HG03521 (cell line): ENCODE data around the gene ENPP3.
"Not testable (repeated sequence)": the region's sequence is repeated elsewhere in the genome, so short reads cannot be mapped to it uniquely, and the experiment has no call there.

Experiments
- ATAC-seq: cut with Tn5 transposase; IDR thresholded peaks from one replicate; pipeline ENCODE4 v1.9.1; 2021; ENCODE audit warnings: mild to moderate bottlenecking, moderate library complexity; ENCODE audit not compliant: unreplicated experiment

ENPP3 gene

GRCh38 chr6:131683479-131683878, 46.4 kb downstream of the ENPP3 start:
- ATAC-seq: peak; percentile 74

- peak; percentile 56 for ATAC-seq
These were observed 48.2 kb downstream of the ENPP3 start for GRCh38 chr6:131685266-131685780.

DNA sequence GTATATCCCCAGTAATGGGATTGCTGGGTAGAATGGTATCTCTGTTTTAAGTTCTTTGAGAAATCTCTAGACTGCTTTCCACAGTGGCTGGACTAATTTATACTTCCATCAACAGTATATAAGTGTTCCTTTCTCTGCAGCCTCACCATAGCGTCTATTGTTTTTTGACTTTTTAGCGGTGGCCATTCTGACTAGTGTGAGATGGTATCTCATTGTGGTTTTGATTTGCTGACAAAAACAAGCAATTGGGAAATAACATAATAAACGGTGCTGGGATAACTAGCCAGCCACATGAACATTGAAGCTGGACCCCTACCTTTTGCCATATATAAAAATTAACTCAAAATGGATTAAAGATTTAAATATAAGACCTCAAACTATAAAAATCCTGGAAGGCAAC, 49.9 kb downstream of the ENPP3 start:
- ATAC-seq: no peak

GRCh38 chr6:131688286-131688685, 51.2 kb downstream of the ENPP3 start:
- peak; percentile 50 for ATAC-seq

- no peak for ATAC-seq
These were observed 54.9 kb downstream of the ENPP3 start for GRCh38 chr6:131692031-131692430.

DNA sequence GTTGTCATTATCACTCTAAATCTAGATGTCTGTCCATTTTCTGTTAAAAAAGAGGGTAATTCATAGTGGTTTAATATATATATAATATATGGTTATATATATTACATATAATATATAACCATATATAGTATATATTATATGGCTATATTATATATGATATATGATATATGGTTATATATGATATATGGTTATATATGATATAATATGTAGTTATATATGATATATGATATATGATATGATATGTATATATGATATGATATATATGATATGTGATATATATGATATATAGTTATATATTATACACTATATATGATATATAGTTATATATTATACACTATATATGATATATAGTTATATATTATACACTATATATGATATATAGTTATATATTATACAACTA, 55.5 kb downstream of the ENPP3 start:
- ATAC-seq: no peak

DNA sequence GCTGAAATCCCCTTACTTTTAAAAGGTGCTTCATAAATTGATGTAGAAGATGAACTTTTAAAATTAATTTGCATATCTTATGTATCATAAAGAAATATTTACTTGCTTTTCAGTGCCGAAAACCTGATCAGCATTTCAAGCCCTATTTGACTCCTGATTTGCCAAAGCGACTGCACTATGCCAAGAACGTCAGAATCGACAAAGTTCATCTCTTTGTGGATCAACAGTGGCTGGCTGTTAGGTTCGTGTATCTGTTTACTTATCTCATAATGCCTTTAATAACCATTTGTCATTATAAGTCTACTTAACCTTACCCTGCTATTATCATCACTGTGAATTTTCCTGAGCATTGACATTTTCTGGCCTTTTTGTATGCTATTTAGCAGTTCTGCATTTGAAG, 56.3 kb downstream of the ENPP3 start:
- no peak for ATAC-seq

GRCh38 chr6:131694832-131695426, 57.8 kb downstream of the ENPP3 start:
- ATAC-seq: peak; percentile 90

DNA sequence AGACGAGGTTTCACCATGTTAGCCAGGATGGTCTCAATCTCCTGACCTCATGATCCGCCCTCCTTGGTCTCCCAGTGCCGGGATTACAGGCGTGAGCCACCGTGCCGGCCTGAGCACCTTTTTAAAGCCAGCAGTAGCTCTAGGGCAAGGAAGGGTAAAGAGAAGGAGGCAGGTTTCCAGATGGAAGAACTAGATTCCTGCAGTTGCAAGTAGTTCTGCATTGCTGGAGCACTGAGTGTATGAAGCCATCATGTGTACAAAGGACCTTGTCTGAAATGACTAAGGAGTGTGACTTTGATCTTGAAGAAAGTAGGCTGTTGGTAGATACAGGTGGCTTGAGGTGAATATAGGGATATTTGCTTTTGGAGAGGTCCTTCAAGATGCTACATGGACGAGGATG, 59.9 kb downstream of the ENPP3 start:
- no peak for ATAC-seq

GRCh38 chr6:131700851-131701250, 63.7 kb downstream of the ENPP3 start:
- not testable (repeated sequence) for ATAC-seq

GRCh38 chr6:131703905-131704304, 66.8 kb downstream of the ENPP3 start:
- ATAC-seq: not testable (repeated sequence)

- not testable (repeated sequence) for ATAC-seq
These were observed 73.8 kb downstream of the ENPP3 start, which contains the start of gene CTAGE9 for GRCh38 chr6:131710917-131711316. CTAGE9 (minus strand) TSS chr6:131711017; CDS start chr6:131711017, 0 bp downstream.

DNA sequence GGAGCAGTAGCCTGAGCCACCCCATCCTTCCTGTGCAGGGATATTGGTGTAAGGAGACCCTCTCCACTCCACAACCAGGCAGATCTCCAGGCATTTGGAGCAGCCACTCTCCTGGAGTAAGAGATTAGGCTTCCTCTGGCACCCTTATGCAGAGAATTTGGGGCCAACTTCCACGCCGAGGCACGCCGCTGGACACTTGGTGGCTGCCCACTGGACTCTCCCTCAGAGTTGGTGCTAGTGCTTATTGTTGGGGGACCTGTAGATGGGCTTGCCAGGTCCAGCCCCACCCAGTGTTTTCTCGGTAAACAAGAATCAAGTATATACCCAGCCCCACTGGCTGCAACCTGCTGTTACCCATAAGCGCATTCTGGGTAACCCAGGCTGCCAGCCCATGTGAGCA, 78.5 kb downstream of the ENPP3 start:
- ATAC-seq: peak; percentile 71

DNA sequence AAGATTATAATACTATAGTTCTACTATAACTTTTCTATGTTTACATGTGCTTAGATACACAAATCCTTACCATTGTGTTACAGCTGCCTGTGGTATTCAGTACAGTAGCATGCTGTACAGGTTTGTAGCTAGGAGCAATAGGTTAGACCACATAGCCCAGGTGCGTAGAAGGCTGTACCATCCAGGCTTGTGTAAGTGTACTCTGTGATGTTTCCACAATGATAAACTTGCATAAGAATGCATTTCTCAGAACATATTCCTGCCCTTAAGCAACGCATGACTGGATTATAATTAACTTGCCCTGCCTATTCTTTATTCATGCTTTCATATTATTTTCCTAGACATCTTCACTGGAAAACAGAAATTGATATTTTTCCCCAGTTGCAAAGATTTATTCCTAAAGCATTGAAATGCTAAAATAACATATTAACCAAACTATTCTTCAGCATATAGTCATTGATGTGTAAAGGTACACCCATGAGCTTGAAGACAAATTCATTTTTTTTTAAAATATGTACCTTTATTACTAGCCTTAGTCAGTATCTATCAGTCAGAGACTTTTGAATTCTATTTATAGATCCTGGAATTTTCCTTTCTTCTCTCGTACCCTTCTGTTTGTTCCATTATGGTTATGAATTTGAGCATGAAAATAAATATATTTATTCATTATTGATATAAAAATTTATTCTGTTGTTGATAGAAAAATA, 80.9 kb downstream of the ENPP3 start:
- no peak for ATAC-seq

GRCh38 chr6:131721161-131721560, 84.1 kb downstream of the ENPP3 start:
- no peak for ATAC-seq

DNA sequence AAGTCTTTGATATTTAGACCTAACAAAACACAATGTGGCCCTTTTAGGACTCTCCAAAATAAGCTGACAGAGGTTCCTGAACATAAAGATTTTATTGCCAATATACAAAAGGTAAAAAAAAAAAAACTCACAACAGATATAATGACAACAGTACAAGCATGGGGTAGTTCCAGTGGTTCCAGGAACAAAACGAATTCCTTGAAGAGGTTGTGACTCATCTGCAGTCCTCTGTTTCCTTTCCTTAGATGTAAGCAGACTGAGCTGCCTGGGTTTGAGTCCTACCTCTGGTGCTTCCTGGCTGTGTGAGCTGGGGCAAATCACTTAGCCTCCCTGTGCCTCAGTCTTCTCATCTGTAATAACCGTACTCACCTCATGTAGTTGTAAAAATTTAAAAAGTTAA, 87.0 kb downstream of the ENPP3 start:
- no peak for ATAC-seq

- no peak for ATAC-seq
These were observed 90.4 kb downstream of the ENPP3 start for GRCh38 chr6:131727467-131727866.

DNA sequence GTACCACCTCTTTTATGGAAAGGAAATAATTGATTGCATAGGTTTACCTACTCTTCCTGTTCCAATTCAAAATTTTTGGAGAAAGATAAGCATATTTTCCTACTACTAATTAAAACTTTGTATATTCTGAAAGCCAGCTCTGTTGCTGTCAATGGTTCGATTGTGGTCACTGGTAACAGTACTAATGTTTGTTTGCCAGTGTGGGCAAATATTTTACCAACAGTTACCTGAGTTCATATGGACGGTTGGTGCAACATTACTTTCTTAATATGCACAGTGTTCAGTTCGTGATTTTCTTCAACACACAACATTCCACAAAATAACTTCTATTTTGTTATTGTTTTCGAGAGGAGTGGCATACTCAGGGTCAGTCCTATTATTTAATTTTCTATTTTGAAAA, 90.8 kb downstream of the ENPP3 start:
- ATAC-seq: no peak

DNA sequence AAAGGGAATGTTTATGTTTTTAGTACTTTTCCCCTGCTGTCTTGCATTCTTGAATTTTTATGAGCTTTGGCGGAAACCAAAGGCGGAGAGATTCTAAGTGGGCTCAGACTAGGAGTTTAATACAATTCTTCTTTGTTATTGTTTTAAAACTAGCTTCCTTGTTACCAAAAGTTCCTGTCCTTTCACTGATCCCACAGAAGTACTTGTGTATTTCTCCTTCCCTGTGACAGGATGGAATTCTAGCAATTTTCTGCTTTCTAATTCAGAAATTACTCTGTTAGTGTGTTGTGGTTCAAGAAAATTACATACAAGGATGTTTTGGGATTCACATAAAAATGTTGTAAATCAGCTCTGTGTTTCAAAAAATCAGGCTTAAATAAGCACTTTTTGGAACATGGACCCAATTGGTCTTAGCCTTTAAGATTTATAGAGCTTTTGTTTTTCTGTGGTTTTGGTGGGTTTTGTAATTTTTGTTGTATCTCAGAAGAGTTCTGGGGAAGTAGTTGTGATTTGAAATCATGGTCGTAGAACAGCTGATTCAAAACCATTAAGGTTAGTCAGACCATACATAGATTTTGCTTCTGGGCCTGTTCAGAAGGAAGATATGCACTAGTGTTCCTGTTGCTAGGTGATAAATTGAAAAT, 91.3 kb downstream of the ENPP3 start:
- no peak for ATAC-seq

DNA sequence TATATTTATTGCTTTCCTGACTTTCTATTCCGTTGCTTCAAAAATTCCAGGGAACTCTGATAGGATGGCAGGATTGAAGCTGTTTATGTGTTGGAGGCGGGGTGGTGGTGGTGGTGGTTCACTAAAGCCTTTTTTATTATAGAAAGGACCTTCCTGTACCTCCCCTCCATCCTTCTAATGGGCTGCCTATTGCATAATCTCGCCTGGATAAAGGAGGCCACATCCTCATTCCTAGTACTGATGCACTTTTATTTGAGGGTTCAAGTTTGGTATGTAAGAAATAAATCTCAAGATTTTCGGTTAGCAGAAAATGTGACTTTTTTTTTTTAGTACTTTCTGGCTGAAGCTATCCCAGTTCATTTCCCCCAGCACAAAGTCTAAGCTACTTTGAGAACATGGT, 92.4 kb downstream of the ENPP3 start:
- no peak for ATAC-seq

- no peak for ATAC-seq
These were observed 93.2 kb downstream of the ENPP3 start for GRCh38 chr6:131730264-131730663.

DNA sequence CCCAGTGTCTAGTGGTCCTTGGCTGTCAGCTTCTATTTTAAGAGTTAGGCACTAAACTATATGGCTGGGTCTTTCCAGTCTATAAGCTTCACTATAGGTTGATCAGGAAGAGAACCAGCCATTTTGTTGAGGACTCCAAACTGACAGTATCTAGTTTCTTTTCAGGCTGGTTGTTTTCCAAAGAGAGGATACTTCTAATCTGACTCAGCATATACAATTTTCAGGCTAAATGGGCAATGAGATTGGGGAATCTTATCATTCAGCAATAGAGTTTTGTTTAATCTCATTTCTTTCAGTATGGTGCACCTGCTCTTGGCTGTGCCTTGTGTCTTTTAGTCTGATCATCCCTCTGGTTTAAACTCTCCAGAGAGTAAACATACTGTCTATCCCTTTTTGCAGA, 94.1 kb downstream of the ENPP3 start:
- no peak for ATAC-seq
